T-cell (primary cell): Measurements from ENCODE around the gene RAB6B. TPM values are rescaled to one million over a fixed set of nuclear protein-coding genes. Genes with fewer than 3 reads are reported as not detected.

Source experiments
- ATAC-seq, 4 experiments: fragments of 200-7000 bp in 3 of 4; fragments of 150-1000 bp in 1 of 4; cut with Tn5 transposase; replicated peaks in 1 of 4; 1 replicate in 3 of 4; 2 replicates in 1 of 4; pipeline ENCODE4 v1.10.0; 2021; ENCODE audit warnings: moderate library complexity in 3 of 4, mild to moderate bottlenecking in 2 of 4, moderate number of reproducible peaks in 1 of 4
- CTCF ChIA-PET, 2 donors: fragments of 300-600 bp; sonication (Branson Sonifier 250); formaldehyde crosslinking; loops; one replicate each; lab custom pipeline; 2022; ENCODE audit warnings: antibody characterized with exemption in 2 of 2; lab: Charles Lee
- POLR2A ChIA-PET, 2 donors: fragments of 300-600 bp; sonication (Branson Sonifier 250); formaldehyde crosslinking; loops; one replicate each; lab custom pipeline; 2022; ENCODE audit warnings: antibody characterized with exemption in 2 of 2; lab: Charles Lee
- DNase-seq, 35 experiments: peaks; one replicate each; pipeline versions ENCODE4 v3.0.0 to v3.0.0-alpha.2; 2013 to 2023
- H3K27ac ChIP-seq: one replicate; pipeline ENCODE4 v1.5.1; 2013; ENCODE audit warnings: low read length
- H3K27me3 ChIP-seq, 2 experiments: replicated peaks in 1 of 2; 1 replicate in 1 of 2; 2 replicates in 1 of 2; pipeline versions ENCODE4 v1.6.1 to v1.7.0; 2013; ENCODE audit warnings: low read length in 1 of 2, mixed read lengths in 1 of 2; ENCODE audit not compliant: control insufficient read depth in 2 of 2, insufficient read depth in 2 of 2; ENCODE audit errors: extremely low read depth in 1 of 2
- H3K36me3 ChIP-seq, 2 donors: 1 replicate in 1 of 2; 2 replicates in 1 of 2; pipeline versions ENCODE4 v1.6.1 to v1.7.0; 2013; ENCODE audit warnings: low read length in 1 of 2; ENCODE audit not compliant: control insufficient read depth in 2 of 2, insufficient read depth in 1 of 2; ENCODE audit errors: extremely low read depth in 1 of 2
- H3K4me1 ChIP-seq, 2 experiments: 1 replicate in 1 of 2; 2 replicates in 1 of 2; pipeline versions ENCODE4 v1.6.1 to v1.7.0; 2013; ENCODE audit warnings: low read length in 2 of 2, mixed read lengths in 1 of 2; ENCODE audit not compliant: insufficient read depth in 2 of 2, control insufficient read depth in 1 of 2; ENCODE audit errors: extremely low read depth in 1 of 2
- H3K4me3 ChIP-seq, 2 donors: 1 replicate in 1 of 2; 2 replicates in 1 of 2; pipeline versions ENCODE4 v1.5.1 to v1.7.0; 2013; ENCODE audit warnings: mild to moderate bottlenecking in 2 of 2, low read length in 1 of 2, moderate library complexity in 1 of 2; ENCODE audit not compliant: control insufficient read depth in 1 of 2; ENCODE audit errors: extremely low read depth in 1 of 2
- H3K9me3 ChIP-seq: 2 replicates; pipeline ENCODE4 v1.7.0; 2013
- H3K27ac Mint-ChIP-seq, 2 donors: one replicate each; pipeline ENCODE4 v1.8.0; 2020 to 2021; ENCODE audit warnings: mild to moderate bottlenecking in 2 of 2, mixed read lengths in 2 of 2
- H3K27me3 Mint-ChIP-seq, 2 donors: one replicate each; pipeline ENCODE4 v1.8.0; 2021 to 2022; ENCODE audit warnings: mixed read lengths in 2 of 2
- H3K36me3 Mint-ChIP-seq: one replicate; pipeline ENCODE4 v1.8.0; 2021; ENCODE audit warnings: mixed read lengths
- H3K4me1 Mint-ChIP-seq, 3 donors: one replicate each; pipeline ENCODE4 v1.8.0; 2020 to 2022; ENCODE audit warnings: mixed read lengths in 3 of 3, mild to moderate bottlenecking in 1 of 3
- H3K4me3 Mint-ChIP-seq, 3 donors: one replicate each; pipeline ENCODE4 v1.8.0; 2020 to 2022; ENCODE audit warnings: mild to moderate bottlenecking in 3 of 3, mixed read lengths in 3 of 3, moderate library complexity in 3 of 3
- H3K9me3 Mint-ChIP-seq, 3 donors: one replicate each; pipeline ENCODE4 v1.8.0; 2020 to 2022; ENCODE audit warnings: mixed read lengths in 3 of 3
- WGBS: methylation state at CpG from one replicate; pipeline ENCODE4 v1.1.5; 2013; ENCODE audit warnings: missing lambda C conversion rate; ENCODE audit not compliant: insufficient coverage; 5-methylcytosine and 5-hydroxymethylcytosine counted together
- total RNA-seq, 35 experiments: library from RNA in 6 of 35; stranded (reverse) in 6 of 35; fragments of 120-200 nt in 1 of 35; gene quantifications; one replicate each; pipeline versions ENCODE4 v1.2.1 to v1.2.4 and lab custom pipeline; 2013 to 2026

RAB6B gene
- total RNA-seq, 5 donors from 2014 or later (not counting 1 experiment from before 2014, with no cell fraction given), result 0.23 to 2.4 (median 0.76) TPM

DNA sequence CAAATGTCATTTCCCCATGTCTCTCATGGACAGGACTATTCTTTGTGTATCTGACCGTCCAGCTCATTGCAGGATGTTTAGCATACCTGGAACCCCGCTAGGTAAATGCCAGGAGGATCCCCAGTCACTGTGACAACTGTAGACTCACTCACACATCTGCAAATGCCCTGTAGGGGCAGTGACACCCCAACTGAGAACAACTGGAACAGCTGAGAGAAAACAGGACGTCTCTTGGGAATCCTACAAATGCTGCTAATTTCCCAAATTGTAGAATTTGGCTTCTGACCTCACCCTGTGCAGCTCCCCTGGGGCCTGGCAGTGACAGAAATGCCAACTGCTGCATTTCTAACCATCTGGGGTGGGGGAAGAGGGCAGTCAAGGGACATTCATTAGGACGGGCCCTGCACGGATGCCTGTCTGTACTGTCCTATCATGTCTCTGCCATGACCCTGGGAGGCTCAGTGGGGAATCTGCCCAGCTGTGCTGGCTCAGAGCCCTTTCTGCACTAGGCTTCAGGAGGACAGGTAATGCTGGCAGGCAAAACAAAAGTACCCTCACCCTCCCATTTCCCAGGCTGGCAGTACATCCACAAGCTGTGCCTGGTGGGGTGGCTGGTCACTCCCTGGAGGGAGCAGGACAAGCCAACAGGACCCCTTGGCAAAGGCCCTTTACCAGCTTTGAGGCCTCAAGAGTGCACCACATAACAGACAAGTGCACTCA, 30.4 kb downstream of the RAB6B start:
- CTCF ChIA-PET, result interaction anchor here in 1 of 2 donors (0.5 kb wide), 1 partner anchor 15 kb away, joined by 6 read pairs; no protein-coding TSS in a partner anchor
- Histone ChIP-seq H3K27ac (no peak overlapping the region), H3K36me3 (no peaks in the 10 kb centered on the region), H3K4me3 (no peak overlapping the region), H3K9me3 (no peaks in the 10 kb centered on the region), H3K27me3 (peaks cover 0 to 16% of the 10 kb centered on the region in 2 experiments), H3K4me1 (no peaks in the 10 kb centered on the region)
- Mint-ChIP-seq H3K27ac (no peak overlapping the region), H3K4me3 (no peak overlapping the region), H3K4me1 (no peaks in the 10 kb centered on the region), H3K36me3 (no peaks in the 10 kb centered on the region), H3K27me3 (peaks cover 7 to 10% of the 10 kb centered on the region in 2 donors), H3K9me3 (no peaks in the 10 kb centered on the region)
- POLR2A ChIA-PET, result no interaction called here
- 88% methylated on average over 2 of the region's 5 CpGs for WGBS
- no peak for DNase-seq
- ATAC-seq, result no peak

DNA sequence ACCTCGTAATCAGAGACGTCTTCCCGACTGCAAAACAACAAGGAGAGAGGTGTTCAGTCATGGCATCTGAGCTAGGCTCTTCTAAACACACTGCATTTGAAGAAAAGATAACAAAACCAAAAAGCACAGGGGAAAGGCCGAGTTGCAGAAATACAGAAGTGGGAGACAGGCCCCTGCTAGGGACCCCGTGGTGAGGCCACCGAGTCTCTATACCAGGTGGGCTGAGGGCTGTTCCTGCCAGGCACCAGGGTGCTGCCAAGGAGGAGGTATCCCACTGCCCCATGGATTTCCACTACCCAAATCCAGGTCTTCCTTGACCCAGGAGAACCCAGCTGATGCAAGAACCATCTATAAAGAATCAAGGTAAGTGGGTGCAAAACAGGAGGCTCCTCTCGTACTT, 31.1 kb downstream of the RAB6B start:
- Histone ChIP-seq H3K27me3 (peaks cover 0 to 16% of the 10 kb centered on the region in 2 experiments), H3K27ac (no peak overlapping the region), H3K4me1 (no peaks in the 10 kb centered on the region), H3K4me3 (no peak overlapping the region), H3K36me3 (no peaks in the 10 kb centered on the region), H3K9me3 (no peaks in the 10 kb centered on the region)
- 84% methylated on average over 5 of the region's 7 CpGs for WGBS
- no peak for ATAC-seq
- ChIA-PET POLR2A (interaction anchor here in 1 of 2 donors (0.7 kb wide), 1 partner anchor 10 kb away, joined by 3 read pairs; no protein-coding TSS in a partner anchor), CTCF (interaction anchor here in 1 of 2 donors (0.5 kb wide), 1 partner anchor 14 kb away, joined by 6 read pairs; no protein-coding TSS in a partner anchor)
- DNase-seq, result no peak
- peaks cover 7 to 8% of the 10 kb centered on the region in 2 donors for H3K27me3 Mint-ChIP-seq
- no peaks in the 10 kb centered on the region for H3K36me3 Mint-ChIP-seq
- no peak overlapping the region for H3K27ac Mint-ChIP-seq
- H3K4me3 Mint-ChIP-seq, result no peak overlapping the region
- no peaks in the 10 kb centered on the region for H3K4me1 Mint-ChIP-seq
- H3K9me3 Mint-ChIP-seq, result no peaks in the 10 kb centered on the region

DNA sequence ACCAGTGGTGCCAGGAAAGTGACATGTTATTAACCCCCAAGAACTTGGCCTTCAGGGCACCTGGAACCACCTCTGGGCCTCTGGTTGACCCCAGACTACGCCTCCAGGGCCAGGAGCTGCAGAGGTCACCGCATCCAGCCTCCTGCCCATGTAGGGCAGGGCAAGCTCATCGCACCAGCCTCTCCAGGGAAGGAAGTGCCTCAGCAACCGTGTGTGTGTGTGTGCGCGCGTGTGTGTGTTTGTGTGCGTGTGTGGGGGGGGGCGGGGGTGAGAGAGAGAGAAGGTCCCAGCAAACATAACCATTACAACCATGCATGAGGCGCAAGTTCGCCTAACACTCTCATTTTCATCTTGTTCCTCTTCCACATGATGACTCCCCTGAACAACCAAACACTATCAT, 31.8 kb downstream of the RAB6B start:
- H3K9me3 Mint-ChIP-seq, result no peaks in the 10 kb centered on the region
- DNase-seq (no peak), ATAC-seq (no peak)
- ChIA-PET POLR2A (interaction anchor here in 1 of 2 donors (0.7 kb wide), 1 partner anchor 9 kb away, joined by 3 read pairs; no protein-coding TSS in a partner anchor), CTCF (interaction anchor here in 1 of 2 donors (0.6 kb wide), 1 partner anchor 28 kb away, joined by 6 read pairs; no protein-coding TSS in a partner anchor)
- H3K4me3 Mint-ChIP-seq, result no peak overlapping the region
- H3K4me1 Mint-ChIP-seq, result no peaks in the 10 kb centered on the region
- no peaks in the 10 kb centered on the region for H3K9me3 ChIP-seq
- no peaks in the 10 kb centered on the region for H3K36me3 ChIP-seq
- no peak overlapping the region for H3K4me3 ChIP-seq
- no peak overlapping the region for H3K27ac ChIP-seq
- peaks cover 0 to 12% of the 10 kb centered on the region in 2 experiments for H3K27me3 ChIP-seq
- H3K27ac Mint-ChIP-seq, result no peak overlapping the region
- H3K27me3 Mint-ChIP-seq, result peaks cover 4 to 7% of the 10 kb centered on the region in 2 donors
- no peaks in the 10 kb centered on the region for H3K36me3 Mint-ChIP-seq
- H3K4me1 ChIP-seq, result no peaks in the 10 kb centered on the region
- WGBS, result 75% methylated on average over 2 of the region's 11 CpGs

DNA sequence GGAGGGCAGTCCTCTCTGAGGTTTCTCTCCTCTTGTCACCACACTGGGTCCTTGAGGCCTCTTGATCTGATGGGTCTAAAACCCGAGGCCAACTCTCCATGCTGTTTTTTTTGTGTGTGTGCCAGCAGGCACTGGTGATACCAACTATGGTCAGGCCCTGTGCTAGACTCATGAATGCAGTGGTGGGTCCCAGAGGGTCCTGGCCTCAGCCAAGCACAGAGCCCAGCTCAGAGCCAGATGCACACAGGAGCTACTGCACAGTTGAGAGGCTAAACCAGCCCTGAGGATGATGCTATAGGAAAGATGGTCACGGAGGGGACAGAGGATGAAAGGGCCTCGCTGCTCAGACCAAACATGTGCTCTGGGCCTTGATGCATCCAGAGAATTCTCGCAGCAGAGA, 33.5 kb downstream of the RAB6B start:
- Histone ChIP-seq H3K27me3 (peaks cover 0 to 6% of the 10 kb centered on the region in 2 experiments), H3K4me3 (no peak overlapping the region), H3K9me3 (no peaks in the 10 kb centered on the region), H3K4me1 (peaks cover 0 to 3% of the 10 kb centered on the region in 2 experiments), H3K27ac (no peak overlapping the region), H3K36me3 (no peaks in the 10 kb centered on the region)
- POLR2A ChIA-PET, result no interaction called here
- H3K27ac Mint-ChIP-seq, result no peak overlapping the region
- CTCF ChIA-PET, result no interaction called here
- H3K27me3 Mint-ChIP-seq, result peaks cover 0 to 4% of the 10 kb centered on the region in 2 donors
- WGBS, result 76% methylated on average over 4 of the region's 4 CpGs
- H3K9me3 Mint-ChIP-seq, result no peaks in the 10 kb centered on the region
- peaks cover 0 to 7% (median 3%) of the 10 kb centered on the region in 3 donors for H3K4me1 Mint-ChIP-seq
- no peak for ATAC-seq
- no peak for DNase-seq
- no peak overlapping the region for H3K4me3 Mint-ChIP-seq
- no peaks in the 10 kb centered on the region for H3K36me3 Mint-ChIP-seq

DNA sequence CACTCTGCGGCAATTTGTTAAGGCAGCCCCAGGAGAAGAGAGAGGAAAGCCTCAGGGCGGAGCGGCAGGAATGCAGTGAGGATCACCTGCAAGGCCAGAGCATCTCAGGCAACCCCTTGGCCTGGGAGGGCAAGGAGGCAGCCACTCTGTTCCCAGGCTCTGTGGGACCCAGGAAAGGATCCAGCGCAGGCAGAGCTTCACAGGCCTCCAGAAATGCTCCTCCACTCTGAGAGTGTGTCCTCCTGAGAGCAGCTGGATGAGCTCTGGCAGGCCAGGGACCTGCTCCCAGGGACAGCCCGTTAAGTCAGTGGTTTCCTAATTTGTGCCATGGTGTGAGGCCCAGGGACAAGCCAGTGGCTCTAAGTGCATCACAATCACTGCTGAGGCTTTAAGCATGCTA, 35.2 kb downstream of the RAB6B start:
- H3K9me3 ChIP-seq, result no peaks in the 10 kb centered on the region
- Mint-ChIP-seq H3K4me1 (peaks cover 0 to 7% (median 3%) of the 10 kb centered on the region in 3 donors), H3K27me3 (no peaks in the 10 kb centered on the region), H3K9me3 (no peaks in the 10 kb centered on the region), H3K27ac (no peak overlapping the region), H3K36me3 (no peaks in the 10 kb centered on the region), H3K4me3 (no peak overlapping the region)
- H3K4me1 ChIP-seq, result peaks cover 0 to 3% of the 10 kb centered on the region in 2 experiments
- ATAC-seq (no peak), DNase-seq (no peak)
- ChIA-PET POLR2A (no interaction called here), CTCF (no interaction called here)
- no peaks in the 10 kb centered on the region for H3K36me3 ChIP-seq
- H3K4me3 ChIP-seq, result no peak overlapping the region
- H3K27me3 ChIP-seq, result peaks cover 0 to 2% of the 10 kb centered on the region in 2 experiments
- WGBS, result 84% methylated on average over 3 of the region's 5 CpGs
- H3K27ac ChIP-seq, result no peak overlapping the region

DNA sequence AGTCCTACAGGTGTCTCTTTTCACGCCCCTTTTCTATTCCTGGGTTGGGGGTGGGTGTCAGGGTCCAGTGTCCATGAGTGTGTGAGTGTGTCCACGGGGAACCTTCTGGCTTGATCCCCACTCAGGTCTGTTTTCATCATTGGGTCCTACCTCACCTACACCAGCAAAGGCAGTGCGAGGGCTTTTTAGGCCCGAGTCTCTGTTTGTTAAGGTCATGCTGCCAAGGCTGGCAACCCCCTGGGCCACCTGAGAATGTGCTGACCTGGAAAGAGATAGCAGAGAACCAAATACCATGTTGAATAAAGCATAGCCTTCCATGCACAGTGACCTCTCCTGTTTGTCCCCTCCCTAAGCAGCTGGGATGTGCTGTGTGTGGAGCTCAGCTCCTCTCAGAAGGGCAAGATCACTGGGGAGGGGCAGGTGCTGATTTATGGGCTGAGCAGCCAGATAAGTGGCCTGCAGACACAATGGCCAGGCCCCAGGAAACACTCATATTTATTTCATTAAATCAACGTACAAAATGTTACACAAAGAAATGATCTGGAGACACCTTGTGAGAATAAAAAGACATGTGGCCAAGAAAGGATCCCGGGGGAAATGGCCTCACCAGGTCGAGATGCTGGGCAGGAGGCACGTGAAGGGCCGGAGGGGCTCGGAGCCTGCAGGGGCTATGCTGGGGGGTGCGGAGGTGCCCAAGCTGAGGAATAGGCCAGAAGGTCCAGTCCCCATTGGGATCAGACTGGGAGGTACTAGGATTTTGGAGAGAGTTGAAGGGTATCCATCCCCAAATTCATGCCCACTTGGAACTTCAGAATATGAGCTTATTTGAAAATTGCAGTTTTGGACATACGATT, 36.1 kb downstream of the RAB6B start:
- Histone ChIP-seq H3K36me3 (no peaks in the 10 kb centered on the region), H3K27ac (no peak overlapping the region), H3K9me3 (no peaks in the 10 kb centered on the region), H3K4me3 (no peak overlapping the region), H3K27me3 (peaks cover 0 to 2% of the 10 kb centered on the region in 2 experiments), H3K4me1 (peaks cover 0 to 3% of the 10 kb centered on the region in 2 experiments)
- Mint-ChIP-seq H3K36me3 (no peaks in the 10 kb centered on the region), H3K4me1 (peaks cover 0 to 7% (median 3%) of the 10 kb centered on the region in 3 donors), H3K27ac (no peak overlapping the region), H3K27me3 (no peaks in the 10 kb centered on the region), H3K9me3 (no peaks in the 10 kb centered on the region), H3K4me3 (no peak overlapping the region)
- DNase-seq (no peak), ATAC-seq (no peak)
- 84% methylated on average over 6 of the region's 12 CpGs for WGBS
- CTCF ChIA-PET, result no interaction called here
- POLR2A ChIA-PET, result no interaction called here
